ENCODE data around the gene PRKAR1B. TPM values are rescaled to one million over a fixed set of nuclear protein-coding genes. Genes with fewer than 3 reads are reported as not detected.
"Not testable (repeated sequence)": the region's sequence is repeated elsewhere in the genome, so short reads cannot be mapped to it uniquely, and the experiment has no call there.

Gene PRKAR1B
- total RNA-seq, 1 donor from 2014 or later, result 21.7 TPM

DNA sequence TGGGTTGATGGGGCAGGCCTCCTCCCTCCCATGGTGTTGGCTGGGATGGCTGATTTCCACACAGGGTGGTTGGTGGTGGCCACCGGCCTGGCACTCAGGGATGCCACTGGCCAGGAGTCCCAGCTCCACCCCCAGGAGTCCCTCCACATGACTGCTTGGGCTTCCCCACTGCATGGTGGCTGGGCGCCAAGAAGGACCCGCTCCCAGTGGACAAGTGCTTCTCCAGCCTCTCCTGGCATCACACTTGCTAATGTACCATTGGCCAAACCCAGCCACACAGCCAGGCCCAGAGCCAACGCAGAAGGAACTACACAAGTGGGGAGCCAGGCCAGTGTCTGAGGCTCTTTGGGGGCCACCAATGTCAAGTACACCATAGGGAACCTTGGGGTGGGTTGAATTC is 74.2 kb downstream of the PRKAR1B start:
- Mint-ChIP-seq H3K36me3 (ENCODE audit: low read depth, unreplicated experiment) (no peaks in the 10 kb centered on the region), H3K27me3 (ENCODE audit: unreplicated experiment) (peaks cover 2% of the 10 kb centered on the region), H3K9me3 (ENCODE audit: unreplicated experiment) (no peaks in the 10 kb centered on the region), H3K27ac (ENCODE audit: unreplicated experiment) (no peak overlapping the region), H3K4me1 (ENCODE audit: unreplicated experiment) (no peaks in the 10 kb centered on the region), H3K4me3 (ENCODE audit: unreplicated experiment) (no peak overlapping the region)
- no peak for DNase-seq (ENCODE audit: low spot score)
- no peak for TF ChIP-seq CTCF (IDR thresholded peaks at IDR 0.05; ENCODE audit: unreplicated experiment)

GRCh38 chr7:652167-652566 is 74.9 kb downstream of the PRKAR1B start:
- H3K36me3 Mint-ChIP-seq (ENCODE audit: low read depth, unreplicated experiment); H3K27me3 Mint-ChIP-seq (ENCODE audit: unreplicated experiment); H3K4me3 Mint-ChIP-seq (ENCODE audit: unreplicated experiment); H3K9me3 Mint-ChIP-seq (ENCODE audit: unreplicated experiment); DNase-seq (ENCODE audit: low spot score); H3K4me1 Mint-ChIP-seq (ENCODE audit: unreplicated experiment); H3K27ac Mint-ChIP-seq (ENCODE audit: unreplicated experiment): not testable (repeated sequence)

- Mint-ChIP-seq H3K4me1 (ENCODE audit: unreplicated experiment) (no peaks in the 10 kb centered on the region), H3K9me3 (ENCODE audit: unreplicated experiment) (no peaks in the 10 kb centered on the region), H3K27ac (ENCODE audit: unreplicated experiment) (no peak overlapping the region), H3K4me3 (ENCODE audit: unreplicated experiment) (no peak overlapping the region), H3K27me3 (ENCODE audit: unreplicated experiment) (peaks cover 3% of the 10 kb centered on the region), H3K36me3 (ENCODE audit: low read depth, unreplicated experiment) (peaks cover 3% of the 10 kb centered on the region)
- no peak for DNase-seq (ENCODE audit: low spot score)
- no peak for TF ChIP-seq CTCF (IDR thresholded peaks at IDR 0.05; ENCODE audit: unreplicated experiment)
These were observed 75.9 kb downstream of the PRKAR1B start for GRCh38 chr7:651032-651728.

DNA sequence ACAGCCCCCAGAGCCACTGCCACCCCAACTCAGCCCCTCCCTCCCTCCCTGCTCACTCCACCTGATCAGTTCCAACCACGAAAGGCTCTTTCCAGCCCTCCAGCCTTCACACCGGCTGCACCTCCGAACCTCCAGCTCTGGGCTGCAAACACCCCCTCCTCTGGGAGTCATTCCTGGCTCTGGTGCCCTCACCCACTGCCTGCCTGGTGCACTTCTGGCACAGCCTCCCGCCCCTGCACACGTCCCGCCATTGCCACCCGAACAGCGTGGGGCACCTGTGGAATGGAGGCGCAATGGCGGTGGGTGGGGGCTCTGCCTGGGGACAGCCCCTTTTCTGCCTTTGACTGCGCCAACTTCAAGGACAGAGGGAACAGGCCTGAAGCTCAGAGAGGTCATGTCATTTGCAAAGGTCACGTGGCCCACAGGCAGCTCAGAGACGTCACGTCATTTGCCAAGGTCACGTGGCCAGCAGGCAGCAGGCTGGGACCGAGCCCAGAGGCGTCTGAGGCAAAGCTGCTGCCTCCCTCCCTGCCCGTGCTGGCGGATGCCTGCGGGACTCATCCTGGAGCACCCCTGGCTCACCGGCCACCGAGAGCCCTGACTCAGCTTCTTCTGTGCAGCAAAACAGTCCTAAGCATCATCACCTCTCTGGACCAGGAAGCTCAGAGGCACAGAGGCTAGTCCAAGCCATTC is 76.6 kb downstream of the PRKAR1B start:
- no peak for DNase-seq (ENCODE audit: low spot score)
- TF ChIP-seq CTCF (IDR thresholded peaks at IDR 0.05; ENCODE audit: unreplicated experiment), result no peak
- peaks cover 3% of the 10 kb centered on the region for H3K27me3 Mint-ChIP-seq (ENCODE audit: unreplicated experiment)
- no peaks in the 10 kb centered on the region for H3K9me3 Mint-ChIP-seq (ENCODE audit: unreplicated experiment)
- H3K36me3 Mint-ChIP-seq (ENCODE audit: low read depth, unreplicated experiment), result peaks cover 3% of the 10 kb centered on the region
- H3K4me3 Mint-ChIP-seq (ENCODE audit: unreplicated experiment), result no peak overlapping the region
- no peaks in the 10 kb centered on the region for H3K4me1 Mint-ChIP-seq (ENCODE audit: unreplicated experiment)
- no peak overlapping the region for H3K27ac Mint-ChIP-seq (ENCODE audit: unreplicated experiment)

DNA sequence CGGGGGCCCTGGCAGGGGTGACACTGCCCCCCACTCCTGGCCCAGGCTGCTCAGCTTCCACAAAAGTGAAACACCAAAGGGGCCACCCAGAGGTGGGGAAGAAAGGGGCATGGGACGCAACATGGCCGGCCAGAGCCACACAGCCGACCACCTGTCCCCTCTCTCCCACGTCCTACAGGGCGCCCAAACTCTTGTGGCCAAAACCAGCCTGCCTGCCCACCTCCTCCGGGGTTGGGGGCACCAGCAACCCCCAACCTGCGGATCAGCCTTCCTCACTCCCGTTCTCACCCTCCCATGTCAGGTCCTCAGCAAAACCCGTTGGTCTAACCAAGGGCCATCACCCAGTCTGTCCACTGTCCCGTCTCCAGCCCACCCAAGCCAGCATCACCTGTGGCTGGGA is 80.1 kb downstream of the PRKAR1B start:
- no peak for TF ChIP-seq CTCF (IDR thresholded peaks at IDR 0.05; ENCODE audit: unreplicated experiment)
- DNase-seq (ENCODE audit: low spot score), result no peak
- H3K4me1 Mint-ChIP-seq (ENCODE audit: unreplicated experiment), result no peaks in the 10 kb centered on the region
- no peak overlapping the region for H3K27ac Mint-ChIP-seq (ENCODE audit: unreplicated experiment)
- no peaks in the 10 kb centered on the region for H3K9me3 Mint-ChIP-seq (ENCODE audit: unreplicated experiment)
- H3K36me3 Mint-ChIP-seq (ENCODE audit: low read depth, unreplicated experiment), result peaks cover 3% of the 10 kb centered on the region
- no peak overlapping the region for H3K4me3 Mint-ChIP-seq (ENCODE audit: unreplicated experiment)
- H3K27me3 Mint-ChIP-seq (ENCODE audit: unreplicated experiment), result peaks cover 1% of the 10 kb centered on the region

Measured in endothelial cell (in vitro differentiated cells).